DOHH2 (cell line): Measurements from ENCODE around the gene SRP68.

Experiments
- H3F3A ChIP-seq: fragments of 200-600 bp; sonication (generic), shearing (Covaris generic); 2 replicates; pipeline ENCODE4 v1.6.0; 2016; ENCODE audit warnings: antibody characterized with exemption, mild to moderate bottlenecking; ENCODE audit not compliant: control insufficient read depth, insufficient read depth
- H3K27ac ChIP-seq: fragments of 200-600 bp; sonication (generic); 2 replicates; pipeline ENCODE4 v1.5.1; 2014; ENCODE audit warnings: low read depth, mild to moderate bottlenecking, low read length, moderate library complexity
- H3K27me3 ChIP-seq: fragments of 200-600 bp; sonication (generic); 2 replicates; pipeline ENCODE4 v1.6.1; 2014; ENCODE audit warnings: mild to moderate bottlenecking, low read length, mixed read lengths; ENCODE audit not compliant: control insufficient read depth
- H3K36me3 ChIP-seq: fragments of 200-600 bp; sonication (generic); 2 replicates; pipeline ENCODE4 v1.6.1; 2014; ENCODE audit warnings: mild to moderate bottlenecking, low read length, moderate library complexity, mixed read lengths; ENCODE audit not compliant: control insufficient read depth
- H3K4me1 ChIP-seq: fragments of 200-600 bp; sonication (generic); 2 replicates; pipeline ENCODE4 v1.6.1; 2014; ENCODE audit warnings: mild to moderate bottlenecking, low read length, mixed read lengths; ENCODE audit not compliant: control insufficient read depth
- H3K4me2 ChIP-seq: fragments of 200-600 bp; sonication (generic); 2 replicates; pipeline ENCODE4 v1.6.0; 2014; ENCODE audit warnings: mild to moderate bottlenecking, low read length, moderate library complexity
- H3K4me3 ChIP-seq: fragments of 200-600 bp; sonication (generic); 2 replicates; pipeline ENCODE4 v1.5.1; 2014; ENCODE audit warnings: mild to moderate bottlenecking, low read length, mixed read lengths
- H3K79me2 ChIP-seq: fragments of 200-600 bp; sonication (generic); 2 replicates; pipeline ENCODE4 v1.6.1; 2014; ENCODE audit warnings: mild to moderate bottlenecking, low read length, mixed read lengths; ENCODE audit not compliant: control insufficient read depth
- H3K9me2 ChIP-seq: fragments of 200-600 bp; sonication (generic); replicated peaks from 2 replicates; pipeline ENCODE4 v1.6.1; 2014; ENCODE audit warnings: mild to moderate bottlenecking, low read length, mixed read lengths; ENCODE audit not compliant: control insufficient read depth
- H3K9me3 ChIP-seq: fragments of 200-600 bp; sonication (generic); 2 replicates; pipeline ENCODE4 v1.6.1; 2014; ENCODE audit warnings: antibody characterized with exemption, low read length, mixed read lengths; ENCODE audit not compliant: control insufficient read depth, insufficient read depth
- H4K20me1 ChIP-seq: fragments of 200-600 bp; sonication (generic); 2 replicates; pipeline ENCODE4 v1.6.0; 2014; ENCODE audit warnings: low read depth, mild to moderate bottlenecking, antibody characterized with exemption, low read length, moderate library complexity; ENCODE audit not compliant: control insufficient read depth, insufficient read depth
- EZH2phosphoT487 ChIP-seq: fragments of 200-600 bp; sonication (generic); IDR thresholded peaks from 2 replicates; pipeline ENCODE4 v1.6.1; 2017; ENCODE audit warnings: borderline replicate concordance, mild to moderate bottlenecking, antibody characterized with exemption, low read length, moderate library complexity, mixed read lengths
- TF ChIP-seq, protein P1 (sequence below): fragments of 200-600 bp; sonication (generic); IDR thresholded peaks from one replicate; pipeline ENCODE4 v1.5.1; 2014; ENCODE audit warnings: antibody characterized with exemption, mild to moderate bottlenecking, low read depth, low read length; ENCODE audit not compliant: poor library complexity, severe bottlenecking

The SRP68 gene

DNA sequence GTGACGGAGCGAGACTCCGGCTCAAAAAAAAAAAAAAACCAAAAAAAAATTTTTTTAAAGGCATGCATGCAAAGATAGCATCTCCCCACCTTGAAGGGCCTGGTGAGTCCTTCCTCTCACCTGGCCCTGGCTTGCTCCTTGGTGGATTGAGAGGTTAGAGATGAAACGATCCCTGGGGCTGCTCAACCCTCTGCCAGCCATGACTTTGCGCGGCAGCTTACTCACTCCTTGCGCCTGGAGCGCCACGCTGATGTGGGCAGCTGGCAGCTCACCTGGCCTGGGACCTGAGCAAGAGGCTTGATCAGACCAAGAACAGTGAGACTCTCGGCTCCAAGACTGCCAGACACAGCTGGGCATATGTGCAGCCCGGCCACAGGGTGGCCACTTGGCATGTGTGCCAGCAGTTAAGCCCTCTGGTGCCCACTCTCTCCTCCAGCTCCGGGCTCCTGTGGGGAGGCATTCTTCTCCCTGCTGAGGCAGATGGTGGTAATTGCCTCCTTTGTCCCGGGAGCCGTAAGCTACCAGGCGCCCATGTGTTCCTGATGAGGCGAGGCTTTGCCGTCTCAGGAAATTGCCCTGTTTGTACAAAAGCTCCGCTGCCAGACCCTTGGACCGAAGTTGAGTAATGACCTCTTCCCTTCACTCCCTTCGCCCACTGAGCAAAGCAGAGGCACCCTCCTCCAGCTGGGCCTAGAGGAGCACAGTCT, 40.1 kb downstream of the SRP68 start:
- no peaks in the 10 kb centered on the region for H3K27me3 ChIP-seq
- H3K4me3 ChIP-seq = no peak overlapping the region
- no peaks in the 10 kb centered on the region for H3K79me2 ChIP-seq
- H3K4me2 ChIP-seq = no peak overlapping the region
- H4K20me1 ChIP-seq = no peaks in the 10 kb centered on the region
- no peaks in the 10 kb centered on the region for H3K9me3 ChIP-seq
- H3K36me3 ChIP-seq = no peaks in the 10 kb centered on the region
- H3K9me2 ChIP-seq = no peaks in the 10 kb centered on the region
- TF ChIP-seq, protein P1, sequence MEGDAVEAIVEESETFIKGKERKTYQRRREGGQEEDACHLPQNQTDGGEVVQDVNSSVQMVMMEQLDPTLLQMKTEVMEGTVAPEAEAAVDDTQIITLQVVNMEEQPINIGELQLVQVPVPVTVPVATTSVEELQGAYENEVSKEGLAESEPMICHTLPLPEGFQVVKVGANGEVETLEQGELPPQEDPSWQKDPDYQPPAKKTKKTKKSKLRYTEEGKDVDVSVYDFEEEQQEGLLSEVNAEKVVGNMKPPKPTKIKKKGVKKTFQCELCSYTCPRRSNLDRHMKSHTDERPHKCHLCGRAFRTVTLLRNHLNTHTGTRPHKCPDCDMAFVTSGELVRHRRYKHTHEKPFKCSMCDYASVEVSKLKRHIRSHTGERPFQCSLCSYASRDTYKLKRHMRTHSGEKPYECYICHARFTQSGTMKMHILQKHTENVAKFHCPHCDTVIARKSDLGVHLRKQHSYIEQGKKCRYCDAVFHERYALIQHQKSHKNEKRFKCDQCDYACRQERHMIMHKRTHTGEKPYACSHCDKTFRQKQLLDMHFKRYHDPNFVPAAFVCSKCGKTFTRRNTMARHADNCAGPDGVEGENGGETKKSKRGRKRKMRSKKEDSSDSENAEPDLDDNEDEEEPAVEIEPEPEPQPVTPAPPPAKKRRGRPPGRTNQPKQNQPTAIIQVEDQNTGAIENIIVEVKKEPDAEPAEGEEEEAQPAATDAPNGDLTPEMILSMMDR = no peak
- TF ChIP-seq EZH2phosphoT487 = no peak
- peaks cover 16% of the 10 kb centered on the region for H3K4me1 ChIP-seq
- no peaks in the 10 kb centered on the region for H3F3A ChIP-seq
- no peak overlapping the region for H3K27ac ChIP-seq

DNA sequence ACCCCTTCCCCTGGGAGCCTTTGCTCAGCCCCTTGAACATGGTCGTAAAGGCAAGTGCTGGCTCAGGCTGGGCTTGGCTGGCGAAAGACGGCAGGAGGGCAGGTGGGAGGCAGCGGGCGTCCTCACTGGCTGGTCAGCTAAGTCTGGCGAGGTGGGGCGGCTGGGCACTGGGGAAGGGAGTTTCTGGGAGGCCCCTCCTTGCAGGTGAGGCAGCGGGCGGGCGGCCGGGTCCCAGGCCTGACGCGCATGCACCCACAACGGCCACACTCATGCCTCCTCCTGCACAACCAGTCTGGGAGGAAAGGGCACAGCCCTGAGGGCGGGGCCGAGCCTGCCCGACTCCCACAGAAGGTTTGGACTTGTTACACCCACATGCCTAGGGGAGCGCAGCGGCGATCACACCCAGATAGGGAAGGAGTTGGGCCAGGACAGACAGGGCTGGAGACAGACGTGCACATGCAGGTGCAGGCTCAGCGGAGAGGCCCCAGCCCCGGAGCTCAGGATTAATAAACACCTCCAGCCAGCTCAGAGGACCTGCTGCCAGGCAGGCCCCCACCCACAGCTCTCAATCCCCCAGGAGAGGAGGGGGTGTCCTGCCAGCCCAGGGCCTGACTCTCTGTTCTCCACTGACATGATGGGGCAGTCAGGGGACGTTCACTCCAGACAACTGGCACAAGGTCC, 45.0 kb downstream of the SRP68 start, which contains the start of gene EVPL:
Gene EVPL (minus strand): TSS at position 148 of the 681 bp plus-strand sequence. CDS start 108 bp downstream, at position 40.
- H3F3A ChIP-seq = no peaks in the 10 kb centered on the region
- no peak within 1 kb of the TSS for H3K27ac ChIP-seq
- H3K4me3 ChIP-seq = no peak within 1 kb of the TSS
- peaks cover 16% of the 10 kb centered on the region for H3K4me1 ChIP-seq
- H4K20me1 ChIP-seq = no peaks in the 10 kb centered on the region
- H3K4me2 ChIP-seq = no peak within 1 kb of the TSS
- TF ChIP-seq, protein P1 = no peak
- no peak for TF ChIP-seq EZH2phosphoT487
- H3K9me3 ChIP-seq = no peaks in the 10 kb centered on the region
- H3K36me3 ChIP-seq = no peaks in the 10 kb centered on the region
- no peaks in the 10 kb centered on the region for H3K27me3 ChIP-seq
- no peaks in the 10 kb centered on the region for H3K79me2 ChIP-seq
- no peaks in the 10 kb centered on the region for H3K9me2 ChIP-seq

DNA sequence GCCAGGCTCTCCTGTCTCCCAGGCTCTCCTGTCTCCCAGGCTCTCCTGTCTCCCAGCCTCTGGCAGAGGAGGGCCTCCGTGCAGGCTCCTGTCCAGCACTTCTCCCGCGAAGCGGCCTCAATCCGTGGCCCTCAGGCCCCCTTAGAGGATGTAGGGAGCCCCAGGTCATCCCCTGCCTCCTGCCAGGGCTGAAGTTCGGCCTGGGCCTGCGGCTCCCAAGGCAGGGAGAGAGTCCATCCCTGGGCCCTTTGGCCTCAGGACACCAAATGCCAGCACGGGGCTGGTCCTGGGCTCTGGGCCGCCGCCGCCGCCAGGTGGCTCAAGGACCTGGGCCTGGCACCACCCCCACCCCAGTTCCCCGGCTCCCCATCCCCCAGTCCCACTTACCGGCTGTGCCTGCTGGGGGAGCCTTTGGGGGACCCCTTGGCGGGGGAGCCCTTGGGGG, 45.6 kb downstream of the SRP68 start:
- Histone ChIP-seq H3K9me2 (no peaks in the 10 kb centered on the region), H3K4me1 (peaks cover 16% of the 10 kb centered on the region), H3K79me2 (no peaks in the 10 kb centered on the region), H3K27ac (no peak overlapping the region), H3K27me3 (no peaks in the 10 kb centered on the region), H3F3A (no peaks in the 10 kb centered on the region), H3K4me3 (no peak overlapping the region), H3K4me2 (no peak overlapping the region), H4K20me1 (no peaks in the 10 kb centered on the region), H3K9me3 (no peaks in the 10 kb centered on the region), H3K36me3 (no peaks in the 10 kb centered on the region)
- no peak for TF ChIP-seq EZH2phosphoT487
- TF ChIP-seq, protein P1 = no peak
